Nephron (organoid): ENCODE results near the gene ARHGEF11.

Experiments used
- H3K27ac Mint-ChIP-seq, 3 experiments: 2 replicates each; pipeline ENCODE4 v1.8.0; 2020; ENCODE audit warnings: mixed read lengths in 3 of 3, mild to moderate bottlenecking in 2 of 3, moderate library complexity in 1 of 3
- H3K27me3 Mint-ChIP-seq: 2 replicates; pipeline ENCODE4 v1.8.0; 2021; ENCODE audit warnings: low read depth, mild to moderate bottlenecking, moderate library complexity, mixed read lengths
- H3K36me3 Mint-ChIP-seq: 2 replicates; pipeline ENCODE4 v1.8.0; 2020; ENCODE audit warnings: low read depth, mixed read lengths
- H3K4me1 Mint-ChIP-seq: 2 replicates; pipeline ENCODE4 v1.8.0; 2020; ENCODE audit warnings: mixed read lengths
- H3K4me3 Mint-ChIP-seq, 3 experiments: 2 replicates each; pipeline ENCODE4 v1.8.0; 2020; ENCODE audit warnings: mild to moderate bottlenecking in 3 of 3, mixed read lengths in 3 of 3, moderate library complexity in 2 of 3
- H3K9me3 Mint-ChIP-seq: 2 replicates; pipeline ENCODE4 v1.8.0; 2020; ENCODE audit warnings: mixed read lengths
- TF ChIP-seq, protein P1 (sequence below), 3 experiments: fragments of 200-600 bp; sonication (generic); IDR thresholded peaks; one replicate each; pipeline ENCODE4 v1.5.0; 2021; ENCODE audit warnings: antibody characterized with exemption in 3 of 3; ENCODE audit not compliant: unreplicated experiment in 3 of 3

Gene ARHGEF11

DNA sequence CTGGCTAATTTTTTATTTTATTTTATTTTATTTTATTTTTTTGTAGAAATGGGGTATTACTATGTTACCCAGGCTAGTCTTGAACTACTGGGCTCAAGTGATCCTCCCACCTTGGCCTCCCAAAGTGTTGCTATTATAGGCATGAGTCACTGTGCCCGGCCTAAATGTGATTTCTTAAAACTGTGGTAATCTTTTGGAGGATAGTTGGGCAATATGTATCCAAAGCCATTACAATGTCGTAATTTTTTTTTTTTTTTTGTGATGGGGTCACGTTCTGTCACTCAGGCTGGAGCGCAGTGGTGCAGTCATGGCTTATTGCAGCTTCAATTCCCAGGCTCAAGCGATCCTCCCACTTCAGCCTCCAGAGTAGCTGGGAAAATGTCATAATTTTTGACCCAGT, 39.9 kb upstream of the ARHGEF11 start:
- no peaks in the 10 kb centered on the region for H3K9me3 Mint-ChIP-seq
- H3K36me3 Mint-ChIP-seq: no peaks in the 10 kb centered on the region
- no peak overlapping the region for H3K27ac Mint-ChIP-seq
- H3K4me1 Mint-ChIP-seq: peaks cover 8% of the 10 kb centered on the region
- H3K4me3 Mint-ChIP-seq: no peak overlapping the region
- TF ChIP-seq, protein P1, sequence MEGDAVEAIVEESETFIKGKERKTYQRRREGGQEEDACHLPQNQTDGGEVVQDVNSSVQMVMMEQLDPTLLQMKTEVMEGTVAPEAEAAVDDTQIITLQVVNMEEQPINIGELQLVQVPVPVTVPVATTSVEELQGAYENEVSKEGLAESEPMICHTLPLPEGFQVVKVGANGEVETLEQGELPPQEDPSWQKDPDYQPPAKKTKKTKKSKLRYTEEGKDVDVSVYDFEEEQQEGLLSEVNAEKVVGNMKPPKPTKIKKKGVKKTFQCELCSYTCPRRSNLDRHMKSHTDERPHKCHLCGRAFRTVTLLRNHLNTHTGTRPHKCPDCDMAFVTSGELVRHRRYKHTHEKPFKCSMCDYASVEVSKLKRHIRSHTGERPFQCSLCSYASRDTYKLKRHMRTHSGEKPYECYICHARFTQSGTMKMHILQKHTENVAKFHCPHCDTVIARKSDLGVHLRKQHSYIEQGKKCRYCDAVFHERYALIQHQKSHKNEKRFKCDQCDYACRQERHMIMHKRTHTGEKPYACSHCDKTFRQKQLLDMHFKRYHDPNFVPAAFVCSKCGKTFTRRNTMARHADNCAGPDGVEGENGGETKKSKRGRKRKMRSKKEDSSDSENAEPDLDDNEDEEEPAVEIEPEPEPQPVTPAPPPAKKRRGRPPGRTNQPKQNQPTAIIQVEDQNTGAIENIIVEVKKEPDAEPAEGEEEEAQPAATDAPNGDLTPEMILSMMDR (IDR thresholded peaks at IDR 0.05; ENCODE audit: unreplicated experiment in 3 of 3): no peak
- no peaks in the 10 kb centered on the region for H3K27me3 Mint-ChIP-seq

DNA sequence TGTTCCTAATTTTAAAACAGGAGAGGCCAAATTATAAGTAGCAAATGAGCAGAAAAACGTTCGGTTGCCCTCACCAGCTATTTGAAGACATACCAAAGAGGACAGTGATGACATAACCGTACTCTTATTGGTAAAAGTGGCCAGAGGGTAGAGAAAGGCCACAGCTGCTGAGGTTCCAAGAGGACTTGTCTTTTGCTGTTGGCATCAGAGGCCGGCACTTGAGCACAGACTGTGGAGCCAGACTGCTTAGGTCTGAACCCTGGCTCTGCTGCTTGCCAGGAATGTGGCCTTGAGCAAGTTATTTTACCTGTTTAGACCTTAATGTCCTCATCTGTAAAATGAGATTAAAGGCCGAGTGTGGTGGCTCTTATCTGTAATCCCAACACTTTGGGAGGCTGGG, 39.2 kb upstream of the ARHGEF11 start:
- Mint-ChIP-seq H3K9me3 (no peaks in the 10 kb centered on the region), H3K36me3 (no peaks in the 10 kb centered on the region), H3K27ac (no peak overlapping the region), H3K4me3 (no peak overlapping the region), H3K4me1 (peaks cover under 1% of the 10 kb centered on the region), H3K27me3 (no peaks in the 10 kb centered on the region)
- TF ChIP-seq, protein P1 (IDR thresholded peaks at IDR 0.05; ENCODE audit: unreplicated experiment in 3 of 3): no peak

DNA sequence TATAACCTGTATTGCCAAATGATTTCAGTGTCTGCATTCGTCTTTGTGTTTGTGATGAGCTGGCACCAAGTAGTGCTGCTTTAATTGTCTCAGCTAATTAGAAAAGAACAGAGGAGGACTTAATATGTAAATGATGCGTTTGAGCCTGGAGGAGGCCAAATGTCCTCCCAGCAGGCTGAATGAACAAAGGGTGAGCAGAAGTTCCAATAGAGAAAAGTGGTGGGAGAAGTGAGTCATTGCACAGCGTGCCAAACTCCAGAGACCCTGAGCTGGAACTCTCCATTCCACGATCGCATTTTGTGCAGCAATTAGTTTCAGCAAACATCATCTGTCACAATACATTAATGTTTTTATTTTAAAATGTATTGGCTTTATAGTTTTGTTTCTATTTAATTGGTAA, 36.2 kb upstream of the ARHGEF11 start:
- Mint-ChIP-seq H3K27ac (no peak overlapping the region), H3K27me3 (no peaks in the 10 kb centered on the region), H3K4me1 (no peaks in the 10 kb centered on the region), H3K36me3 (no peaks in the 10 kb centered on the region), H3K9me3 (no peaks in the 10 kb centered on the region), H3K4me3 (no peak overlapping the region)
- TF ChIP-seq, protein P1 (IDR thresholded peaks at IDR 0.05; ENCODE audit: unreplicated experiment in 3 of 3): no peak

DNA sequence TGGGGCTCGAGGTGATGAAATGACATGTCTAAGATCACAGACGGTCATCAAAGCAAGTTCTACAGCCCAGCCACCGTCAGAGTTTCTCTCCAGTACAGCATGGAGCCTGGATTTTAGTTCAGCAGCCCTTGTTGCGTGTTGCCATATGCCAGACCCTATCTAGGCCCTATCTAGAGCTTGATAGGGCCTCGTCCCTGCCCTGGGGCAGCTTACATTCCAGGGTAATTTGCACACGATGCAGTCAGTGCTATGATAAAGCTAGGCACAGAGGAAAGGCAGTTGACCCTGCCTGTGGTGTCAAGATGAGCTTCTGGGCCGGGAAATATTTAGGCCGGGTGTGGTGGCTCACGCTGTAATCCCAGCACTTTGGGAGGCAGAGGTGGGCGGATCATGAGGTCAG, 35.2 kb upstream of the ARHGEF11 start:
- Mint-ChIP-seq H3K9me3 (no peaks in the 10 kb centered on the region), H3K27ac (no peak overlapping the region), H3K27me3 (no peaks in the 10 kb centered on the region), H3K36me3 (no peaks in the 10 kb centered on the region), H3K4me1 (no peaks in the 10 kb centered on the region), H3K4me3 (no peak overlapping the region)
- TF ChIP-seq, protein P1 (IDR thresholded peaks at IDR 0.05; ENCODE audit: unreplicated experiment in 3 of 3): no peak

DNA sequence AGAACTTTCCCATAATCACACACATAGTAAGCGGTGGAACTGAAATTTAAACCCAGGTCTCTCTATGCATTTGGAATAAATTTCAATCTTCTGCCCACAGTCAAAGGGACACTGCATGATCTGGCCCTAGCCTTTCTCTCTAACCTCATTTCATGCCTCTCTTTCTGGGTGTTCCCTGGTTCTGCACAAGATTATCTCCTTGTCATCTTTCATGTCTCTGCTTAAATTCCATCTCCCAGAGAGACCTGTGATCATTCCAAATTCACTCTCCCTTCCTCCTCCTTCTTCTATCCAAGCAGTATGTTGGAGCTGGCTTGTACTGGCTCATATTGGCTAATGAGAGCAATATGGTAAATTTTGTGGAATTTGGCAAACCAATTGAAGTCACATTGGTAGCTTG, 31.9 kb upstream of the ARHGEF11 start:
- Mint-ChIP-seq H3K36me3 (no peaks in the 10 kb centered on the region), H3K27me3 (peaks cover 4% of the 10 kb centered on the region), H3K27ac (no peak overlapping the region), H3K4me3 (no peak overlapping the region), H3K9me3 (no peaks in the 10 kb centered on the region), H3K4me1 (peaks cover 11% of the 10 kb centered on the region)
- TF ChIP-seq, protein P1 (IDR thresholded peaks at IDR 0.05; ENCODE audit: unreplicated experiment in 3 of 3): no peak

DNA sequence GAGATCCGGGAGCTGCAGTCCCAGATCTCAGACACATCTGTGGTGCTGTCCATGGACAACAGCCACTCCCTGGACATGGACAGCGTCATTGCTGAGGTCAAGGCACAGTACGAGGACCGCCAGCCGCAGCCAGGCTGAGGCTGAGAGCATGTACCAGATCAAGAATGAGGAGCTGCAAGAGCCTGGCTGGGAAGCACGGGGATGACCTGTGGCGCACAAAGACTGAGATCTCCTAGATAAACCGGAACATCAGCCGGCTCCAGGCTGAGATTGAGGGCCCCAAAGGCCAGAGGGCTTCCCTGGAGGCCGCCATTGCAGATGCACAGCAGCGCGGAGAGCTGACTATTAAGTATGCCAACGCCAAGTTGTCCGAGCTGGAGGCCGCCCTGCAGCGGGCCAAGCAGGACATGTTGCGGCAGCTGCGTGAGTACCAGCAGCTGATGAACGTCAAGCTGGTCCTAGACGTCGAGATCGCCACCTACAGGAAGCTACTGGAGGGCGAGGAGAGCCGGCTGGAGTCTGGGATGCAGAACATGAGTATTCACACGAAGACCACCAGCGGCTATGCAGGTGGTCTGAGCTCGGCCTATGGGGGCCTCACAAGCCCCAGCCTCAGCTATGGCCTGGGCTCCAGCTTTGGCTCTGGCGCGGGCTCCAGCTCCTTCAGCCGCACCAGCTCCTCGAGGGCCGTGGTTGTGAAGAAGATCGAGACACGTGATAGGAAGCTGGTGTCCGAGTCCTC, 28.6 kb upstream of the ARHGEF11 start:
- Mint-ChIP-seq H3K9me3 (no peaks in the 10 kb centered on the region), H3K36me3 (no peaks in the 10 kb centered on the region), H3K27ac (no peak overlapping the region), H3K4me1 (peaks cover 11% of the 10 kb centered on the region), H3K4me3 (peak overlapping the region in 1 of 3 experiments; percentile 23), H3K27me3 (peaks cover 4% of the 10 kb centered on the region)
- TF ChIP-seq, protein P1 (IDR thresholded peaks at IDR 0.05; ENCODE audit: unreplicated experiment in 3 of 3): peak; percentile 52 to 54 (median 53)
